HG03342 (cell line): ENCODE data around the gene ZBTB1.
A peak's percentile ranks its signal among the peaks of the same experiment; 100 is the strongest.
"Not testable (repeated sequence)": the region's sequence is repeated elsewhere in the genome, so short reads cannot be mapped to it uniquely, and the experiment has no call there.

ENCODE experiments used
- ATAC-seq: cut with Tn5 transposase; IDR thresholded peaks from one replicate; pipeline ENCODE4 v1.9.1; 2021; ENCODE audit warnings: mild to moderate bottlenecking, moderate library complexity; ENCODE audit not compliant: unreplicated experiment

ZBTB1 gene

DNA sequence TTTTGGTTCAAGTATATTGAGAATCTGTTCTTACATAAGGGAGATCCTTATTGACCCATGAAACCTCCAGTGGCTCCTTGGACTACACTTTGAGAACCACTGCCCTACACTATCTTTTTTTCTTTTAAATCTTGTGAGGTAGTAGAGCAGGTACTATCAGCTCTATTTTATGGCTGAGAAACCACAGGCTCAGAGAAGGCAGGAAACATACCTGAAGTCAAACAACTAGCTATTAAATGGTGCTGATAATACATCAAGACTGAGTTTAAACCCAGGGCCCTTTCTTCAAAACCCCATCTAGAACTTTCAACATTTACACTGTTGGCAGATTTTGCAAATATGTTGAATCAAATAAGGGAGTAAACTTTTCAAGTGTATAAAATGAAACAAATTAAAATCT is 7.8 kb upstream of the ZBTB1 start:
- no peak for ATAC-seq

DNA sequence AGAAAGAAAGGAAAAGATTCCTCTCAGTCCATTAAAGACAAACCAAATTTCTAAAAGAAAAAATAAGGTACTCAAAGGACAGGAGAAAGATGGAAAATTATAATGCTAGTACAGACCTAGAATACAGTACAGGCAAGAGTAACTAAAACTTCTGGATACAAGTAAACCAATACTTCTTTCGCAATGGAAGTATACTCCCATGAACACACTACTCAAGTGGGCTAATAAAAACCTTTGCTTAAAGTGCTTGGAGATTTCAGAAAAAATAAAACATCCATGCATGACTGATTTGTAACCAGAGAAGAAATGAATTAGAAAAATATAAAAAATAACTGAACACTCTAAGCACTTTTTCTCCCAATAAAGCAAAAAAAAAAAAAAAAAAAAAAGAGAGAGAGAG is 4.5 kb upstream of the ZBTB1 start:
- ATAC-seq, result no peak

DNA sequence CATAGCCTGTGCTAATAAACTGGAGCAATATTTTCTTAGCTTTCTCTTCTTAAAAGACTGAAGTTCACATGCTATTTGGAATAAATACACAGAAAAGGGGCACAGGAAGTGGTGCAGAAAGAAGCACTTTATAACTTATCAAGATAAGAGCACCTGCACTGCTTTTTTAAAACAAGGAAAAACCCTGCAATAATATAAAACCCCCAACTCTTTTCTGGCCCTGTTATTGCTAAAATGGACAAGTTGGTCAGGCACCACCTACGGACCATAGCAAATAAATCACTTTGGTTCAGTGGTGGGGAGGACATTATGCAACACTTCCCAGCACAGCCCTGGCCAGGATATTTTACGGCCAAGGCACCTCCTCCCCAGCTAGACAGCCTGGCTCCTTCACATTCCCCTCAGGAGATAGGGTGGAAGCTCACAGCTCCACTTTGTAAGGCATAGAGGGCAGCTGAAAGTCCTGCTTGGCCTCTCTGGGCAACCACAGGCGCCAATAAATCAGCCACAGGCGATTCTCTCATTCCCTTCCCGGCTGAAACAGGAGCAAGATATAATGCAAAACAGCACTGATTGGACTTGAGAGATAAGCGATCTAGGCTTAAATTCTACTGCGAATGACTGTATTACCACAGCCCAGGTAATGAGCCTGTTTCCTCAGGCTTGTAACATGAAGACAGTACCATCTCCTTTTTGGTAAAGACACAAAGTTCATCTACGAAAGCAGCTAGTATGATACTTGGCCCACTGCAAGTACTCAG is 3.0 kb upstream of the ZBTB1 start:
- ATAC-seq, result no peak

DNA sequence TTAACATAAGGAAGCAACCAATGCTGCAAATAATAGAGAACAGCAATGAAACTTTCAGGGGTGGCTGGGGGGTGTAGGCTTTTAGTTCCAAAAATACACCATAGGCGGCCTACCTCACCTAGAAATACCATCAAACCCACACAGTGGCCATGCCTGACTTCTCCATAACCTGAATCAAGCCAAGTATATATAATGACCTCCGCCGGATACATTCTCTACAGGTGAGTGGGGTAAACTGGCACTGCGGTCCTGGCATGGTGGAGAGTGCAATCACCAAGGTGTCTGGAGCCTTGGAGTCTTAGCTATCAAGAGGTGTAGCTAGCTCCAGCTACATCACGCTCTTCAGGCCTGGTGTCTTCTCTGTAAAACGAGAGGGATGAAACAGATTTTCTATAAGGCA is 2.1 kb upstream of the ZBTB1 start:
- no peak for ATAC-seq

DNA sequence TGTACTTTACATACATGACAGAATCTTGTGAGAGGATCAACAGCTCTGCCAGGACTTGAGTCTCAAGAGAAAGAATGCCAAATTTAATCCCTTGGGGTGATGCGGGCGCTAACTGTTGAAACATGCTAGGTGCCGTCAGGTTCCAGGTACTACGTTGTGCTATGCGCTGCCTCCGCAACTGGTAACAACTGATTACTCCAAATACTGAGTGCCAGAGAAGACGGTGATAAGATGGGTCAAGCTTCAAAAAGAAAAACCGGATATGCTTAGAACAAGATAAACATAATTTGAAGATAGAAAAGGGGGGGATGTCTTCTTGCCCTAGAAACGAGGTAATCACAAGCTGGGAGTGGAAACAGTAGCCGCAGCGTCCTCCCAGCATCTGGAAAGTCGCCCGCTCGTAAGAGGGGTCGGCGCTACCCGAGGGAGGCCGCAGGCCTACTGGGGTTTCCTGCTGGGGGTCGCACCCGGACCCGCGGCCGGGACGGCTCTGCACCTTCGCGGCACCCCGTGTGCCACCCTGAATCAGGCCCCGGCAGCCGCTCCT is 1.6 kb upstream of the ZBTB1 start:
- ATAC-seq, result peak; percentile 5

DNA sequence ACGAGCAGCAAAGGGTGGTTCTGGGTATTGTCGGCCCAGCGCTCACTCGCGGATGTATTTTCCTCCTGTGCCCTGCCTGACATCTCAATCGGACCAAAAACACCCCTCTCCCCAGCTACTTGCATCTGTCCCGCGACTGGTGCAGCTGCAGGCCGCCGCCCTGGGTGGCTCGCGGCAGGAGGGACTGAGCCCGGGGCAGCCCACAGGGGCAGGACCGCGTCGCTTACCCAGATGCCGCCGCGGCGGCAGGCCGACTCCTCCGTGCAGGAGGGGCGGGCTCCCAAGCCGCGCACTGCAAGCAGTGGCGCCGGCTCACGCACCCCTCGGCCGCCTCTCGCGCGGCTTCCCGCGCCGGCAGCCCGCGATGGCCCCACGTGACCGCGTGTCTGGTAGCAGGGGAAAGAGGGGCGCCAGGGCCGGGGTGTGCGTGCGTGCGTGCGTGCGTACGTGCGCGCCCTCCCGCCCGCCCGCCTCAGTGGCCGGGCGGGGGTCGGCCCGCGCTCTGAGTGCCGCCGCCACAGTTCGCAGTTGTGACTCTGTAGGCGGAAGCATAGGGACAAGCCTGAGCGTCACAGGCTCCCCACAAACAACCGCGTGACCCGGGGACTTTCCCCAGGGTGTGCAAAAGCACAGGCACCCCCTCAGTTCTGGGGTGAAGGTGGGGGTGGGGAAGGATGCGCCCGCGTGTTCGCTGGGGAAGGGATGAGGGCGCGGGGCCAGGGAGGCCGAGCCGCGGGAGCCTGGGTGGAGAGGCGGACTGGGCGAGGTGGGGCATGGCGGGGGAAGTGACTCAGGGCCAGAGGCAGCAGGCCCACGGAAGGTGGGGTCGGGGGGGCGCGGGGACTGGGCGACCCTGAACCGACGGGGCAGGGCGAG is 898 bp upstream of the ZBTB1 start, which contains the start of gene ZBTB25:
Gene ZBTB25, minus strand, starts transcription at position 405 of the 876 bp plus-strand sequence. CDS start 13,305 bp downstream, outside the sequence.
- ATAC-seq, result peak; percentile 64

DNA sequence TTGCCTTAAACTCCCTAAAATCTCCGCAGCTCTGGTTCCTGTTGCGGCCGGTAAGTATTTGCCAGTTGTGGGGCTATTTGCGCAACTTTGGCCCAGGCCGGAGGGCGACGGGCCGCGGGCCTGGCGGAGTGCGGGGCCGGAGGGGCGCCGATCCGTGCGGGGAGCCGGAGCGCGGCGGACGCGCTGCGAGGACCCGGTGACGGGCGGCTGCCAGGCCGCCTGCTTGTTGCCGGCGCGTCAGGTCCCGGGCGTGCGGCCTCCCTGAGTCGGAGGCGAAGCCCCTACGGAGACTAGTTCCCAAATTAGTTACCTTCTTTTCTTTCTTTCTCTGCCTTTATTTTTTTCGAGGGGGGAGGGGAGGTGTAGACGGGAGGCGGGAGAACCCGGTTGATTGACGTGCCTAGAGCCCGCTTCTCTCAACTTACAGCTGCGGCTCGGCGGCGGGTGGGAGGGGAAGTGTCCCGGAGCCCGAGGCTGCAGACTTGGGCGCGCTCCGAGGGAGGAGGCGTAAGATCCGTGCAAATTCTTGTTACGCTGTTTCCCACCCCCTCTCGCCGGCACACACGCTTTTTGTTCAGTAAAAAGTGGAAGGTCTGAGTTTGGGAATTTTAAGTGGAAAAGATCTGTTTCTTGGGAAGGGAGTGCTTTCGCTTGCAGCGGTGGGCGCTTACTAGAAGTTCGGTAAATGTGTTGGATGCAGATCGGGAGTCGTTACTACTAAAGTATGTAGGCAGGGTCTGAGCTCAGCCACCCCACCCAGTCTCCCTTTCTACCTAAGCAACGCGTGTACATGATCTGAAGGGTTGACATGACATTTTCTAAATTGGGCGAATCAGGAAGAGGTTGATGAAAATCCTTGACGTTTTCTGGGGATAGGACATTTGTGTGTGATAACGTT is 576 bp downstream of the ZBTB1 start:
- ATAC-seq, result peak; percentile 25

DNA sequence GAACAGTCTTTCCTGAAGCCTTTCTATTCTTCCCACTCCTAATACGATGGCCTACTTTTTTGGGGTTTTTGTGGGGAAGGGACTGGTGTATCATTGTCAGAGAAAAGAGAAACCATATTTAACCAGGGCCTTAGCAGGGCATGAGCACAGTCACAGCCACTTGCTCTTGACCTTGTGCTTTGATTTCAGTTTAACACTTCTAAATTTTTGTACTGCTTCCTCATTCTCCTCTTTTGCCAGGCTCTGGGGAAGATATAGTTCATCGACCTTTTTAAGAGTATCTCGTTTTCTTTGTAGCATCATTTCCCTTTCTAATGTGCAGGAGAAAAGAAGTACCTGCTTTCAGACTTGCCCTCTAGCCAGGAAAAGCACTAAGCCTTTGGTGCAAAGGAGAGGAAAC is 2.2 kb downstream of the ZBTB1 start:
- ATAC-seq, result no peak

DNA sequence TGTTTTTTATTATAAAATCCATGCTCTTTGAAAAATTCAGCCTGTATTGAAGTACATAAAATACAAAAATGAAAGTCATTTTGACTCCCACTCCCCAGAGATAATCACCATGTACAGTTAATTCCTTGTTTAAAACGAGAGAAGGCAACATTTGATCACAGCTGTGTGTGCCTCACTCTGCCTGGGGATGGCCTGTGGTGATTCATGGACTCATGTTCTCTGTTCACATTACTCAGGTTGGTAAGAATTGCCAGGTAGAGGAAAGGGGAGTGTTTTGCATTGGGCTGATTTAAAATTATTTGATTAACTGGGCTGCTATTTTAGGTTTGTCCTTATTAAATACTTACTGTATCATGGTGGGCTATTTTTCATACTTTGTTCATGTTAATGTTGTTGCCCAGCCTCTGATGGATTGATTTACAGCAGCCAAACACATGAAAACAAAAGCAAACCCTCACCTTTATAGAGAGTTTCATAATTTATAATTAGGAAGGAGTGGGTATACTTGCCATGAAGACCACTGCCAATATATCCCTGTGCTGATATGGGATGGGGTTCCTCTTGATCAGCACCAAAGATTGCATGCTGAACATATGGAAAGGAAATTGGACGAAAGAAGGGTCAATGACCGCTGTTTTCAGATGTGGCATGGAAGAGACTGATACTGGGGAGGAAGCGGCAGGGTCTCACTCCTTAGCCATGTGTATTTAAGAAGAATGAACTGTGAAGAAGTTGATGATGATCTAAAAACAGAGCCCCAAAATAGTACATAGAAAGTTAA is 3.0 kb downstream of the ZBTB1 start:
- ATAC-seq, result no peak

DNA sequence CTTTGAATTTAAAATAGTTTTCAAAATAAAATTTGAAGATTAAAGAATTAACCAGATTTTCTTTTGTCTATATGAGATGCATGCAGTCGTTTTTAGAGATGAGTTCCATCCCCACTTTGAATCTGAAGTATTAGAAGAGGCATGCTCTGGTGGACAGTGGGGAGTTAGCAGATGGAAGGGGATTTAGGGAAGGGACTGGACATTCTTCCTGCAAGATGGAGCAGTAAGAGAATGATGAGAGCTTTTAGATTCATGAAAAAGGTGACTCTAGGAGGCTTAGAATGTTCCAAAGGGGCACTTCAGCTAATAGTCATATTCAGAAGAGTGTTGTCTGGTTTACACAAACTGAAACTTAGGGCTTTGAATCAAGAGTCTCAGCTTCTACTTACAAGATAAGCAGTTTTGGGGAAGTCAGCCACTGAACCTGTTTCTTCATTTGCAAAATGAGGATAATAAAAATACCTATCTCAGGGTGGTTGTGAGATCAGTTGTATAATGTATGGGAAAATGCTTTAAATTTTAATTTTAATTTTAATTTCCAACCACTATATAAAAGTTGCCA is 3.7 kb downstream of the ZBTB1 start:
- peak; percentile 10 for ATAC-seq

DNA sequence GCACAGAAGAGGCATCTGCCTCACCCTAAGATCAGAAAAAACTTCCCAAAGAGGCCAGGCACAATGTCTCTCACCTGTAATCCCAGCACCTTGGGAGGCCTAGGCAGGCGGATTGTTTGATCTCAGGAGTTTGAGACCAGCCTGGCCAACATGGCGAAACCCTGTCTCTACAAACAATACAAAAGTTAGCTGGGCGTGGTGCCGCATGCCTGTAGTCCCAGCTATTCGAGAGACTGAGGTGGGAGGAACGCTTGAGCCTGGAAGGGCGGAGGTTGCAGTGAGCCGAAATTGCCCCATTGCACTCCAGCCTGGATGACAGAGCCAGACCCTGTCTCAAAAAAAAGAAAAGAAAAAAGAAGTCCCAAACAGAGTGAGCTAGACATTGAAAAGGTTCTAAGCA is 4.5 kb downstream of the ZBTB1 start:
- ATAC-seq, result no peak

DNA sequence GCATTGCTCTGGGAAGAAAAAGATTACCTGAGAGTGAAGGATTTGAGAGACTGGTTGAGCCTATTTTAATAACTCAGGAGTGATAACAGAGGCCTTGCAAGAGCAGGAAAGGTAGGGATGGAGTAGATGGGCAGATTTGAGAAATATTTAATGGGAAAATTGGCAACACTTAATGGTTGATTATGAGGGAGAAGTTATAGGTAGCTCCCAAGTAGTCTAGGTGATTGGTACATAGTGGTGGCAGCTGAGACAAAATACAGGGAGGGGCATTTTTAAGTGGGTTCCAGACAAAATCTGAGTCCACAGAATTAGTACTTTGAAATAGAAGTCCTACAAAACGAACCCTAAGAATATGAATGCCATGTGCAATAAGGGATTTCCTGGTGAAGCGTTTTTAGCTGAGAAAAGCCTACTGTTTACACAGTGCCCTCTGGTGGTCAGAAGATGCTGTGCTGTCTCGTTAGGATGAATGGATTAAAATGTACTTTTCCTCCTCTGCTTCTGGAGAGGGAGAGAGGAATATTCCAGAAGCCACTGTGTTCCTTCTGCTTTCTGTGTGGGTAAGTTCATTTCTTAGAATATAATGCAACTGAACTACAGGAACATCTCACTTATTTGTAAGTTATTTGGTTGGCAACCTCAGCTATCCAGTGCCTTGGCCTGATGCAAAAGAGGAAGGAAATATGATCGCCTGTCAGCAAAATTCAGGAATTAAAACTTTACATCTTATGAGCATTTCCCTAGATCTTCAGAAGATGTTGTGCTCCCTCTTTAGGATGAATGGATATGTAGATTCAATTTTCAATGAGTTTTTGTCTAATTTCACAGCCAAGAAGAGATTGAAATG is 6.5 kb downstream of the ZBTB1 start:
- ATAC-seq, result no peak

DNA sequence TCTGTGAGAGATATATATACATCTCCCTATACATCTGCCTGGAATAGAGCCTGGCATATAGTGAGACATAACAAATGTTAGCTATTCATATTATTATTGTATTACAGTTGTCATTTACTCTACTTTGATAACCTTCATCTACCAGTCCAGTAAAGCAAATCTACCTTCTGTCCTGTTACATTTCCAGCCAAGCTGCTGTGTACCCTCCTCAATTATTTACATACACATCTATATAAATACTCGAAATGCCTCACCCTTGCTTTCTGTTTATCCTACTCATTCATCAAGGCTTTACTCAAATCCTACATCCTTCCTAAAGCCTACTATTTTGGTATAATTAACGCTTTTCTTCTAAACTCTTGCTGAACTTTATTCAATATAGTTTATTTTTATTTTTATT is 8.7 kb downstream of the ZBTB1 start:
- ATAC-seq, result no peak

DNA sequence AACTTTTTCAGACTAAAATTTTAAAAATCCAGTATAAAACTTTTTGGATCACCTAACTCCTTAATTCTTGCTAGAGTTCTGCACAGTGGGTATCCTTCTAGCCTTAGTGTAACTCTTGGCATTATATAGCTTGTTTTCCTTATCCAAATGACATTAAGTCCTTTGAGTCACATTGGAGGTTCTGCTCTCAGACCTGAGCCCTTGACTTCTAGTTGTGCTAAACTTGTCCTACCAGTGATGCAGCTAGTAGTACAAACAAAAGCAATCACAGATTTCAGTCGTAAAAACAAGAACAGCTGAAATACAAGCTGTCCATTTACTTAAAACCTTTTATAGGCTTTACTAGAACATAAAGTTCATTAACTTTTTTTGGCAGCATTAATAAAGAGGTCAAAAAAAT is 10.5 kb downstream of the ZBTB1 start:
- ATAC-seq, result no peak

DNA sequence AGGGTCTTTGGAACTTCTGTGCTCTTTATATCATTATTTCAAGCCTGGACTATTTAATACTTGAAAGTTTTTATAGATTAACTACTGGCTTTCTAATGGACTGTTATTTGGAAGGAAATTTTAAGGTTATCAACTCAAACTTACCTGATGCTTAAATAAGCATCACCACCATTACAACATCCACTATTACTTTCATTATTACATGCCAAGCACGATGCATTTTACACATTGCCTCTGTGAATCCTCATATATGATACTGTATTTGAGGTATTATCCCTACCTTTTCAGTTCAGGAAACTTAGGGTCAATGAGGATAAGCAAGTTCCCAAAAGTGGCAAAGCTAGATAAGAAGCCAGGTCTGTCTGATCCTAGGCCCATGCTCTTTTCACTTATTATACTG is 12.4 kb downstream of the ZBTB1 start:
- ATAC-seq, result no peak

DNA sequence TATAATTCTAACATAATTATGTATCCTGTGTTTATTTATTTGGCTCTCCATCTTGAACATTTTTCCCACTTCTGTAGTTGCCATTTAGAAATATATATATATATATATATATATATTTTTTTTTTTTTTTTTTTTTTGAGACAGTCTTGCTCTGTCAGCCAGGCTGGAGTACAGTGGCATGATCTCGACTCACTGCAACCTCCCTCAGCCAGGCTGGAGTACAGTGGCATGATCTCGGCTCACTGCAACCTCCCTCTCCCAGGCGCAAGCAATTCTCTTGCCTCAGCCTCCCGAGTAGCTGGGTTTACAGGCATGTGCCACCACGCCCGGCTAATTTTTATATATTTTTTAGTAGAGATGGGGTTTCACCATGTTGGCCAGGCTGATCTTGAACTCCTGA is 13.1 kb downstream of the ZBTB1 start:
- ATAC-seq, result not testable (repeated sequence)

DNA sequence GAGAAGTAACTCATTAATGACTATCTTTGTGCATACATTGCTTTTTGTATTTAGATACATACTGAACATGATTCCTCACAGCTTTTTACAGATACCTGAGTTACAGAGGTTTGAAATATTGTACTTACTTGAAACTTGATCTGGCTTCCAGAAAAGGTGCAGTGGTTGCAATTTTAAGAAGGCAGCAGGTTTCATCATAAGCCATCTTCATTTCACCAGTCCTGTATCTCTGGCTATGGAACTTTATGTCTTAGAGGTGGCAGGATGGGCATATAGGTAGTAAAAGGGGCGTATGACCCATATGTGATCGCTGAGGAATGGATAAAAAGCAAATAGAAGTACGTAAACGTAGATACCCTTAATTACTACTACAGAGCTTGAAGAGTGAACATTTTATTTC is 13.7 kb downstream of the ZBTB1 start:
- ATAC-seq, result no peak

DNA sequence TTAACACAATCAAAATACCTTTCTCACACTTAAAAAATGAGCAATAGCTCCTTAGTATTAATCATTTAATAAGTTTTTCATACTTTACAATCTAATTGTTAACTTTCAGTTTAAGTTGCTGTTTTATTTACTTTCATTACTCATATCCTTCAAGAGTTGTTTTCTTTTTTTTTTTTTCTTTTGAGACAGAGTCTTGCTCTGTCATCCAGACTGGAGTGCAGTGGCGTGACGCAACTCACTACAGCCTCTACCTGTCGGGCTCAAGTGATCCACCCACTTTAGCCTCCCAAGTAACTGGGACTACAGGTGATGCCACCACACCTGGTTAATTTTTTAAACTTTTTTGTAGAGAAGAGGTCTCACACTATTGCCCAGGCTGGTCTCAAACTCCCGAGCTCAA is 16.1 kb downstream of the ZBTB1 start:
- no peak for ATAC-seq
